Activated CD8-positive, alpha-beta T cell treated with anti-CD3 and anti-CD28 coated beads for 36 hours (primary cell): ENCODE data around the gene PRDM16. TPM values are rescaled to one million over a fixed set of nuclear protein-coding genes. Genes with fewer than 3 reads are reported as not detected.

Experiments
- ATAC-seq: fragments of 200-7000 bp; cut with Tn5 transposase; one replicate; pipeline ENCODE4 v1.10.0; 2021; ENCODE audit warnings: mild to moderate bottlenecking, moderate library complexity
- CTCF ChIA-PET: fragments of 350-600 bp; sonication (Branson Sonifier 250); formaldehyde crosslinking; loops from one replicate; lab custom pipeline; 2021; ENCODE audit warnings: antibody characterized with exemption; lab: Charles Lee
- POLR2A ChIA-PET: fragments of 350-600 bp; sonication (Branson Sonifier 250); formaldehyde crosslinking; loops from one replicate; lab custom pipeline; 2021; ENCODE audit warnings: antibody characterized with exemption; lab: Charles Lee
- DNase-seq: peaks from one replicate; pipeline ENCODE4 v3.0.0-alpha.2; 2020
- H3K27ac Mint-ChIP-seq: one replicate; pipeline ENCODE4 v1.8.0; 2021; ENCODE audit warnings: mild to moderate bottlenecking, mixed read lengths
- H3K27me3 Mint-ChIP-seq: one replicate; pipeline ENCODE4 v1.8.0; 2021; ENCODE audit warnings: mixed read lengths
- H3K36me3 Mint-ChIP-seq: one replicate; pipeline ENCODE4 v1.8.0; 2021; ENCODE audit warnings: low read depth, mixed read lengths
- H3K4me1 Mint-ChIP-seq: one replicate; pipeline ENCODE4 v1.8.0; 2021; ENCODE audit warnings: low read depth, mixed read lengths
- H3K4me3 Mint-ChIP-seq: one replicate; pipeline ENCODE4 v1.8.0; 2021; ENCODE audit warnings: mild to moderate bottlenecking, moderate library complexity, mixed read lengths
- H3K9me3 Mint-ChIP-seq: one replicate; pipeline ENCODE4 v1.8.0; 2021; ENCODE audit warnings: mixed read lengths
- CTCF ChIP-seq: fragments of 200-600 bp; IDR thresholded peaks from one replicate; pipeline ENCODE4 v1.8.0; 2022; ENCODE audit warnings: antibody characterized with exemption, mild to moderate bottlenecking
- intact Hi-C: fragments of 100-400 bp; cut with micrococcal nuclease; formaldehyde crosslinking; loops from one replicate; pipeline ENCODE4 v1.10.0; 2022
- total RNA-seq, 2 experiments: library from RNA; stranded (reverse); gene quantifications; one replicate each; pipeline ENCODE4 v1.2.3, GENCODE V29; 2021

The PRDM16 gene
- total RNA-seq, 2 experiments from 2014 or later: 0.29 to 0.49 TPM

DNA sequence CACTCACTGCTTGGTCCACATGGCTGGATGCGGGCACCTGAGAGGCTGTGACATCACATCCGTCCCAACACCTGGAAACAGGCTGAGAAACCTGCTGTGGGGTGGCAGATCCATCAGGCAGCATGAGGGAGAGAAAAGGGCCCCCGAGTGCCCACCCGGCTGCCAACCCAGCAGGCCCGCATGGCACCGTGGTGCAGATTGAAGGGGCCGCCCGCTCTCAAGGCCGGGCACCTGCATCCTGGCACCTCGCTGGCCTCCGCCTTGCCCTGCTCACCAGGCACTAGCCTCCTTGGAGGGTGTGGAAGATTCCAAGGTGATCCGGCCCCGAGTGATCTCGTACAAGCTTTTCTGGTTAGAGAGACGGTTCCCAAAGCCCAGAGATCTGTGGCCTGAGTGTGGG, 110.5 kb downstream of the PRDM16 start:
- H3K4me1 Mint-ChIP-seq: no peaks in the 10 kb centered on the region
- intact Hi-C loops: no loop called here
- no peaks in the 10 kb centered on the region for H3K9me3 Mint-ChIP-seq
- ATAC-seq: no peak
- no peak for TF ChIP-seq CTCF
- no peak for DNase-seq
- CTCF ChIA-PET: no interaction called here
- H3K4me3 Mint-ChIP-seq: no peak overlapping the region
- H3K27me3 Mint-ChIP-seq: peaks cover 9% of the 10 kb centered on the region
- no peak overlapping the region for H3K27ac Mint-ChIP-seq
- H3K36me3 Mint-ChIP-seq: no peaks in the 10 kb centered on the region
- POLR2A ChIA-PET: no interaction called here

DNA sequence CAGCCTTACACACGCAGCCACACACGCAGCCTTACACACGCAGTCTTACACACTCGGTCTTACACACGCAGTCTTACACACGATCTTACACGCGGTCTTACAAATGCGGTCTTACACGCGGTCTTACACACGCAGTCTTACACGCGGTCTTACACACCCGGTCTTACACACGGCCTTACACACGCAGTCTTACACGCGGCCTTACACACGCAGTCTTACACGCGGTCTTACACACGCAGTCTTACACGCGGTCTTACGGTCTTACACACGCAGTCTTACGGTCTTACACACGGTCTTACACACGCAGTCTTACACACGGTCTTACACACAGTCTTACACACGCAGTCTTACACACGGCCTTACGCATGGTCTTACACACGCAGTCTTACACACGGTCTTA, 111.9 kb downstream of the PRDM16 start:
- no peaks in the 10 kb centered on the region for H3K9me3 Mint-ChIP-seq
- TF ChIP-seq CTCF: no peak
- H3K4me3 Mint-ChIP-seq: no peak overlapping the region
- H3K27me3 Mint-ChIP-seq: peaks cover 8% of the 10 kb centered on the region
- H3K4me1 Mint-ChIP-seq: no peaks in the 10 kb centered on the region
- H3K27ac Mint-ChIP-seq: no peak overlapping the region
- DNase-seq (no peak), ATAC-seq (no peak)
- H3K36me3 Mint-ChIP-seq: no peaks in the 10 kb centered on the region
- ChIA-PET POLR2A (no interaction called here), CTCF (no interaction called here)
- intact Hi-C loops: no loop called here

GRCh38 chr1:3181956-3182355, 113.0 kb downstream of the PRDM16 start:
- ChIA-PET CTCF (no interaction called here), POLR2A (no interaction called here)
- DNase-seq: no peak
- intact Hi-C loops: no loop called here
- H3K4me1 Mint-ChIP-seq: no peaks in the 10 kb centered on the region
- ATAC-seq: no peak
- no peaks in the 10 kb centered on the region for H3K9me3 Mint-ChIP-seq
- no peak overlapping the region for H3K4me3 Mint-ChIP-seq
- no peak for TF ChIP-seq CTCF
- H3K27ac Mint-ChIP-seq: no peak overlapping the region
- H3K36me3 Mint-ChIP-seq: no peaks in the 10 kb centered on the region
- H3K27me3 Mint-ChIP-seq: peaks cover 8% of the 10 kb centered on the region

DNA sequence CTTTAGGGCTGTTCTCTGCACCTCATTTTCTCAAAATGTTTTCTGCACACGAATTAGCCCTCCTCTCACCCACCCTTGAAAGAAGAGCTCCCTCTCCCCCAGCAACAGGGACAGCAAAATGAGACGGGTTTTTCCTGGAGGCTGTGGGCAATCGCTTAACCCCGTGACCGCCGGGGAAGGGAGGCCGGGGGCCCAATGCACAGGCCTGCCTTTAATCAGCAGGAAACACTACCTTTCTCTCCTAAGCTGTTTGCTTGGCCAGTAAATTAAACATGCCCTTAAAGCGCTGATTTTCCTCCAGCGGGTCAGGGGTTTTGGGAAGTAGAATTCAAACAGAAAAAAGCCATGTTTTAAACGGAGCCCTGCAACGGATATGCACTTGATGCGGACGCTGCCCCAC, 114.4 kb downstream of the PRDM16 start:
- Mint-ChIP-seq H3K4me1 (no peaks in the 10 kb centered on the region), H3K4me3 (no peak overlapping the region), H3K27ac (no peak overlapping the region), H3K27me3 (peaks cover 12% of the 10 kb centered on the region), H3K9me3 (no peaks in the 10 kb centered on the region), H3K36me3 (no peaks in the 10 kb centered on the region)
- TF ChIP-seq CTCF: no peak
- DNase-seq (no peak), ATAC-seq (no peak)
- intact Hi-C loops: no loop called here
- ChIA-PET CTCF (no interaction called here), POLR2A (interaction anchor here (0.6 kb wide), 1 partner anchor 220 kb away, joined by 3 read pairs; no protein-coding TSS in a partner anchor)

- H3K27ac Mint-ChIP-seq: no peak overlapping the region
- peaks cover 14% of the 10 kb centered on the region for H3K27me3 Mint-ChIP-seq
- no peak overlapping the region for H3K4me3 Mint-ChIP-seq
- CTCF ChIA-PET: no interaction called here
- H3K9me3 Mint-ChIP-seq: no peaks in the 10 kb centered on the region
- H3K36me3 Mint-ChIP-seq: no peaks in the 10 kb centered on the region
- ATAC-seq: no peak
- no peak for DNase-seq
- H3K4me1 Mint-ChIP-seq: no peaks in the 10 kb centered on the region
- intact Hi-C loops: no loop called here
- POLR2A ChIA-PET: interaction anchor here (0.6 kb wide), 1 partner anchor 220 kb away, joined by 3 read pairs; no protein-coding TSS in a partner anchor
- no peak for TF ChIP-seq CTCF
These were observed 114.8 kb downstream of the PRDM16 start for GRCh38 chr1:3183813-3184212.
